OCI-M1 (cell line): Measurements from ENCODE around the gene PLPP7.

ENCODE experiments used
- DNase-seq: peaks from one replicate; lab custom pipeline; 2025; lab: John Stamatoyannopoulos, UW

Gene PLPP7

DNA sequence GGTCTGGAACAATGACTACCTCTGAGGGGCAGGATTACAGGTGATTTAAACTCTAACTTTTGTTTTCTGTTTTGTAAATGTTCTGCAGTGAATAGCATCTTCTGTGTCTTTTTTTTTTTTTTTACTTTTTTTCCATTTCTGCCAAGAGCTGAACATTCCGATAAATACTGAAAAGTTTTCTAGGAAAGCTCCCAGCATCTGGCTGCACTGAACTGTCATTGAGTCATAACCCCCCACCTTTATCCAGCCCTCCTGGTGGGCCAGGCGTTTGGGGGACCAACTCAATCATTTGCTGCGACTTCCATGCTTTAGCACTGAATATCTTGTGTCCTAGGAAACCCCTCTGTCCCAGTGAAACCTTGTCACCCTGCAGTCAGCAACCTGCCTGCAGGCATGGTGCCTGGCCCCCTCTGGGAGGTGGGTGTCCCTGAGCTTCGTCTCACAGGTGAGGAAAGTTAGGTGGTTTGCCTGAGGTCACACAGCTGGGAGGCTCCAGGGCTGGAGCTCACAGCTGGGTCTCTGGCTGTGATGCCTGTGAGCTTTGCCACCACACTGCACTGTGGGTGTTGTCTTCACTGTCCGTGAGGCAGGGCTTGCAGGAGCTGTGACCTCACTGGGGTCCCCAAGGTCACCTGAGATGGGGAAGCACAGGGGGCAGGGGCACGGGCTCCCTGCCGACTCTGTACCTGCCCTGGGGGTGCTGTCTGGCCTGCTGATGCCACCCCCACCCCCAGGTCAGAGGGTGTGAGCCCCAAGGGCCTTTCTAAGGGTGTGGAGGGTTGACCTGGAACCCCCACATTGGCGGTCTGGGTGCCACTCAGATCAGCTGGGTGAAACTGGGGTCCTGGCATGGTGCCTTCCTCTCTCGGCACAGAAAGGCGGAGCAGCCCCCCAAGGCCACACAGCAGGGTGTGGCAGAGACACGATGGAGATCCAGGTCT, 14.1 kb downstream of the PLPP7 start:
- no peak for DNase-seq

DNA sequence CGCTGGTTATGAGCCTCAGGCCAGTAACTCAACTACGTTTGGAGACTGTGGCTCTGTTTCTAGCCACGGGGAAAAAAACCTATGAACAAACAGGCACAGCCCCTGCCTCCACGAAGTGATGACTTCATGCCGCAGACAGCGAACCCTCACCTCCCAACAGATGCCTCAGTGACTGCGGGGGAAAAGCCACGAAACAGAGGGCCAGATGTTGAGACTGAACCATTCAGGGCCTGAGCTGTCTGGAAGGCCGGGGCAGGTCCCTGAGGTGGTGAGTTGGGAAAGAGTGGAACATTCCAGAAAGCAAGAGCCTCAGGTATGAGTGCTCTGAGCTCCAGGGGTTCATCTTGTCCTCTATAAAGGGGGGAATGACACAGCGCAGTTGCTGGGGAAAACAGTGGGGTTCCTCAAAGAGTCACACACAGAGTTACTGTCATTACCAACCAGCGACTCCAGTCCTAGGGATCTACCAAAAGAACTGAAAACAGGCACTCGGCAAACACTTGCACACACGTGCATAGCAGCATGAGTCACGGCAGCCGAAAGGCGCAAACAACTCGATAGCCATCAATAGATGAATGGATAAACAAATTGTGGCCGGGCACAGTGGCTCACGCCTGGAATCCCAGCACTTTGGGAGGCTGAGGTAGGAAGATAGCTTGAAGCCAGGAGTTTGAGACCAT, 15.3 kb downstream of the PLPP7 start:
- peak; percentile 10 for DNase-seq

DNA sequence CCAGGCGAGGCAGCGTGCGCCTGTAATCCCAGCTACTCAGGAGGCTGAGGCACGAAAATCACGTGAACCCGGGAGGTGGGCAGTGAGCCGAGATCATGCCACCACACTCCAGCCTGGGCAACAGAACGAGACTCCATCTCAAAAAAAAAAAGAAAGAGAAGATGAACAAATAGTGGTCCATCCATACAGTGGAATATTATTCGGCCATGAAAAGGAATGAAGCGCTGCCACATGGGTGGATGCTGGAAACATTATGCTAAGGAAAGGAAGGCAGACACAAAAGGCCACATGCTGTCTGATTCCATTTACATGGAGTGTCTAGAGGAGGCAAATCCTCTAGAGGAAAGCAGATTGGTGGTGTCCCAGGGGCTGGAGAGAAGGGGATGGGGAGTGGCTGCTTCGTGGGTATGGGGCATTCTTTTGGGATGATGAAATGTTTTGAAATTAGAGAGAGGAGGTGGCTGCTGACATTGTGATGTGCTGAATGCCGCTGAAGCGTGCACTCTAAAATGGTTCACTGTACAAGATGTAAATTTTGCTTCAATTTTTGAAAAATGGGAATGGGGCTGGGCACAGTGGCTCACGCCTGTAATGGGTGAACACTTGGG, 17.0 kb downstream of the PLPP7 start:
- DNase-seq: no peak

DNA sequence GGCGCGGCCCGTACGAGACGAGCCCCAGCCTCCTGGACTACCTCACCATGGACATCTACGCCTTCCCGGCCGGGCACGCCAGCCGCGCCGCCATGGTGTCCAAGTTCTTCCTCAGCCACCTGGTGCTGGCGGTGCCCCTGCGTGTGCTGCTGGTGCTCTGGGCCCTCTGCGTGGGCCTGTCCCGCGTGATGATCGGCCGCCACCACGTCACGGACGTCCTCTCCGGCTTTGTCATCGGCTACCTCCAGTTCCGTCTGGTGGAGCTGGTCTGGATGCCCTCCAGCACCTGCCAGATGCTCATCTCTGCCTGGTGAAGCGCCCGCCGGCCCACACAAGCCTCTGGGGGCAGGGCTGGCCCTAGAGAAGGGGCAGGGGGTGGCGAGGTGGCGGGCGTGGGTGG, 18.5 kb downstream of the PLPP7 start:
- no peak for DNase-seq

DNA sequence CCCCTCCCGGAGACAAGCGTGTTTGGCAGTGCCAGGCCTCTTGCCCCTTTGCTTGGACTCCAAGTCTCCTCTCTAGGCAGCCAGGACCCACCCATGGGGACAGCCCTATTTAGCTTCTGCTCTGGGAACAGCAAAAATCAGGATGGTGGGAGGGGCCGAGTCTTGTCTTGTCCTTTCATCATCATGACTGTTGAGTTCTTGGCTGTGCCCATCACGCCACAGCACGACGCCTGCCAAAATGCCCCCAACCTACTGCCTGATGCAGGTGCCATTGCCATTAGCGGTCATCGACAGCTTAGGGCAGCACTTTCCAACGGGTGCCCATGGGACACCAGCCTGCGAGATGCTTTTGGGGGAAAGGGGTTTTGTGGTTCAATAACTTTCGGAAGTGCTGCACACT, 18.9 kb downstream of the PLPP7 start:
- no peak for DNase-seq

DNA sequence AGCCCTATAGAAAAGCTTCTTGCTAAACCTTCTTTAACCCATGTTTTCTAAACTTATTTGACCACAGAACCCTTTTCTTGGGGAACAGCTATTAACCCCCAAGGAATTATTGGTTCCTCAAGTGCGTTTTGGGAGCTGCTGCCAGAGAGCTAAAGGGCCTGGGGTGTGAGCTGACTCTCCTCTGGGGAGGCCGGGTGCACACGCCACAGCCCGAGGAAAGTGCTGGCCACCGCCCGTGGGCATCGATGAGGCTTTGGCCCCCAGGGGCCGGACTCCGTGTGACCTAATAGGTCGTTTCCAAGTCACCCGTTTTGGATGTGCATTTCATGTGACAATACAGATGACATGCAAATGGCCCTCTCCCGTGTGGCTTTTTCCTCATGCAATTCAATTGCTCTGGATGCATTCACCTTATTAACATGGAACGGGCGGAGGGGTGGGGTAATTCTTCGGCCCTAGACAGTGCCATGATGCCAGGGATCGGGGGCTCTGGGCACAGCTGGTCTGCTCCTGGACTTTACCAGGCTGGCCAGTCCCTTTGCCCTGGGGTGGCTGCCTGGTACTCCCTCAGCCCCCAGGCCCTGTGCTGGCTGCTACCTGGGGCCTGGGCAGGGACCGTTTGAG, 19.5 kb downstream of the PLPP7 start:
- DNase-seq: no peak

DNA sequence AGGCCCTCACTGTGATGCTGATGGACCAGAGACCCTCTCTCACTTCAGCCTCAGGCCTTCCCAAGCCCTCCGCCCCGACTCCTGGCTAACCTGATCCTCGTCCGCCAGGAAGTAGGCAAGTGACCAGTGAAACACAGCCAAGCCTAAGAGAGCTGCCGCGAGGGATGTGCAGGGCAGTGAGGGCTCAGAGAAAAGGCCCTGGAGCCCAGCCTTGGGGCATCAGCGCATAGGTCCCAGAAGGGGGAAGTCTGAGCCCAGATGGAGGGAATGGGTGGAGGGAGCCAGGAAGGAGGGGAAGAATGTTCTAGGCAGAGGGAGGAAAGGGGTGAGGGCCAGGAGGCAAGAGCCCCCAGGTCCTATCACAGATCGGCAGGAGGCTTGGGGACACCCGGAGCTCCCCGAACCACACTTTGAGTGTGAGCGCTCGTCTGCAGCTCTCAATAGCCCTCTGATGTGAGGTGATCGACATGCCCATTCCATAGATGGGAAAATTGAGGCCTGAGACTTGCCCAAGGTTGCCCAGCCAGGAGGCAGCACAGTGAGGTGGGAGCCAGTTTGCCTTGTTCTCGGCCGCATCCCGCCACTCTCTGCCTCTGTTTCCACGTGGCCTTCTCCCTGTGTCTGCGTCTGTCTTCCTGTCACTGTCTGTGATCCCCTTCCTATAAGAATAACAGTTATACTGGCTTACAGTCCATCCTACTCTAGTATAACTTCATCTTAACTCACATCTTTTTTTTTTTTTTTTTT, 20.2 kb downstream of the PLPP7 start:
- no peak for DNase-seq

DNA sequence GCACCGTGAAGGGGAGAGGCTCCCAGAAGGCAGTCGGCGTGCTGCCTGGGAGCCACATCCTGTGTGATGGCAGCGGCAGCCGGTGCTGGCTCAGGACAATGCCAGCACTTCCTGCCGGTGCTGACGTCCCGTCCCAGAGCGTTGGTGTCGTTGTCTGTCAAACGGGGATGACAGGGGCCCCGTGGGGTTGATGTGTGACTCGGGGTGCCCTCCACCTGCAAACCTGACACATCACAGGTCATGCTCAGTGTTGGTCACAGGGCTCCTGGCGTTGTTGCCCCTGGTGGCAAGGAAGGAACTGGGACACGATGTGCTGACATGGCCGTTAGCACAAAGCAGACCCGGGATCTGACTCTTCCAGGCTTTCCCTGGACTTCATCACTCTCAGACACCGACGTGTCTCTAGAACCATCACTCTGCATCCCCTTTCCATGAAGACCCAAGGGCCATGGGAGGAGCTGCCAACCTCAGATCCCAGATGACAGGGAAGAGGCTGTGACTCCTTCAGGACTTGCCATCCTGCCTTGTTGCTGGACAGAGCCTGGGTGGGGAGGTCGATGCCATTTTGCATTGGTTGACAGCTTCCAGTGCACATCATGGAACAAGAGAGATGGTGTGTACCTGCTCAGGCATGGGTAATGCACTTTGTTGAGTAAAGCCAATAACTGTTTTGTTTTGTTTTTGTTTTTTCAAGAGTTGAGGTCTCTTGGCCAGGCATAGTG, 21.5 kb downstream of the PLPP7 start:
- DNase-seq: no peak

DNA sequence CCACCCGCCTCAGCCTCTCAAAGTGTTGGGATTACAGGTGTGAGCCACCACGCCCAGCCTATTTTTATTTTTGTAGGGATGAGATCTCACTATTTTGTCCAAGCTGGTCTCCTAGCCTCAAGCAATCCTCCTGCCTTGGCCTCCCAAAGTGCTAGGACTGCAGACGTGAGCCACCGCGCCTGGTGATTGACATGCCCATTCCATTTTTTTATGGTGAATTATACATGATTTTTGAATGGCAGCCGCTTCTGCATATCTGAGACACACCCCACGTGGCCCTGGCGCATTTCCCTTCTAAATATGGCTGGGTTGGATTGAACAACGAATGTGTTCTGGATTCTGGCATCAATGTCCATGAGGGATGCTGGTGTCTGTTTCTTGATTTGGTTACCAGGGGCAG, 22.7 kb downstream of the PLPP7 start:
- no peak for DNase-seq

DNA sequence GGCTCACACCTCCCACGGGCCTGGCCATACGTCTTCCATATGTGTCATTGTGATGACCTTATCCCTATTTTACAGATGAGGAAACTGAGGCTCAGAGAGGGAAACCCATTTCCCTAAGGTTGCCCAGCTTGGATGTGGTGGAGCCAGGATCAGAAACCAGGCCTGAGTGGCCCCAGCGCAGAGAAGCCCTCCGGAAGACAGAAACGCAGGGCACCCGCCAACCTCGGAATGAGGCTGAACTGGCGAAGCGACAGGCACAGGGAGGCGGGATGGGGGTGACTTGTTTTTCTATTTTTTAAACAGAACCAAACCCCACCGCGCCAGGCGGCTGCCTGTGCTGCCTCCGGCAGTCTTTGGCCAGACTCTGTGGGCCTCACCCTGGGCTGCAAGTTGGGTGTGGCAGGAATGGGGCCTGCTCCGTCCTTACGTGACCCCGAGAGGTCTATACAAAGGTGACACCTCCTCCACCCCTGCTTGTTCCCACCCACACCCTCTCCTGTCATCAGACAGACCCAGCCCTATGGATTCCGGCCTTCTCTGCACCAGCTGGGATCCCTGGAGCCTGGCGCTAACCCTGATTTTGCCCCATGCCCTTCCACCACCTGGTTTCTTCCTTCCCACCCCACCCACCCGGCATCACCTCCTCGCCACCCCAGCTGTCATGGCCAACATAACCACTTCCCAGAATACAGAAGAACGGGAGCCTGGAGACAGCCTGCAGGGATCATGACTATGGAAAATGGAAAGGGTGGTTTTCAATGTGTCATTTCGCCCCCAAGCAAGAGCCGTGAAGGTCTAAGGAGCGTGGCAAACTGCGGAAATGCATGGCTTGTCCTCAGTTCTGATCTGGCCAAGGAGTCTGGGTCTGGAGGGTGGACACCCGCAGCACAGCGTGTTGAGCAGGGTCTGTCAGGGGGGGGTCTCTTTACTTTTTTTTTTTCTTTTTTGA, 23.6 kb downstream of the PLPP7 start:
- DNase-seq: no peak

DNA sequence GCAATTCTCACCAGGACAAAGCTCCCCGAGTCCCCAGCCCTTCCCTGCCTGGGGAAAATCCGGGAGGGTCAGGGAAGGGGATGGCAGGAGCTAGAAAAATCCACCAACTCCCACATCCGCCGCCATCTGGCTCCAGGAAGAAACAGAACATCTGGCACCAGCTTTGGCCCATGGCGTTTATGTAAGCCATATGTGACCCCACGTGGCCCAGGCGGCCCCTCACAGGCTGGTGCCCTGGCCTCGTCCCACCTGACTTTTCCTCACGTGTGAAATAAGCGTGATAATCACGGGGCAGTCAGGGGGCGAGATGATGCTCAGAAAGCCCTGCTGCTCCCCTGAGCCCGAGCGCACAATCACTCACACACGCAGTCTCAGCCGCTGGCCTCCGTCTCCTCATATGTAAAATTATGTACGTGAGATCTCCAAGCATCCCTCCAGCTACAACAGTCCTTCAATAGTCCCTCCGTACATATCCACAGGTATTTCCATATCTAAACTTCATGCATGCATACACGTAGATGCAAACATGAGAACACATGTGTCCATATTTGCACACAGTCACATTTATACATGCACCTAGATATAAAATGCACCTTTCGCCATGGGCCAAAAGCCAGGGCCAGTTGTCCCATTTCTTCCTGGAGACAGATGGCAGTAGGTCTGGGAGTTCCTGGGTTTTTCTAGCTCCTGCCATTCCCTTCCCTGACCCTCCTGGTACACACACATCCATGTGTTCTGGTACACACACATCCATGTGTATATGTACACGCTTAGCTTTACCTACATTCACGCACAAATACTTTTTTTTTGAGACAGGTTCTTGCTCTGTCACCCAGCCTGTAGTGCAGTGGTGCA, 28.9 kb downstream of the PLPP7 start:
- DNase-seq: no peak

DNA sequence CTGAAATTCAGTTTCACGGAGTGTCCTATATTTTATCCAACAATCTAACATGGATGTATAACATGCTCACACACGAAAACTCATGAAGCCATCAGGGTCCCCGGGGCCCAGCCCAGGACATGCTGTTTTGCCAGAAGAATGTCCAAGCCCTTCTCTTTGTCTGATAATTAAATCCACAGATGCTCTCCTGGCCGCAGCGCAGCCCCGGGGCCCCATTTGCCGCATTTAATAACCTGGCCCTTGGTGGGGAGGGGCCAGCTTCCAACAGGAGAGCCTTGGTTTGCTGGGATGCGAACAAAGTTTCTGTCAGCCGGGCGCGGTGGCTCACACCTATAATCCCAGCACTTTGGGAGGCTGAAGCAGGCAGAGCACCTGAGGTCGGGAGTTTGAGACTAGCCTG, 30.0 kb downstream of the PLPP7 start:
- DNase-seq: no peak

DNA sequence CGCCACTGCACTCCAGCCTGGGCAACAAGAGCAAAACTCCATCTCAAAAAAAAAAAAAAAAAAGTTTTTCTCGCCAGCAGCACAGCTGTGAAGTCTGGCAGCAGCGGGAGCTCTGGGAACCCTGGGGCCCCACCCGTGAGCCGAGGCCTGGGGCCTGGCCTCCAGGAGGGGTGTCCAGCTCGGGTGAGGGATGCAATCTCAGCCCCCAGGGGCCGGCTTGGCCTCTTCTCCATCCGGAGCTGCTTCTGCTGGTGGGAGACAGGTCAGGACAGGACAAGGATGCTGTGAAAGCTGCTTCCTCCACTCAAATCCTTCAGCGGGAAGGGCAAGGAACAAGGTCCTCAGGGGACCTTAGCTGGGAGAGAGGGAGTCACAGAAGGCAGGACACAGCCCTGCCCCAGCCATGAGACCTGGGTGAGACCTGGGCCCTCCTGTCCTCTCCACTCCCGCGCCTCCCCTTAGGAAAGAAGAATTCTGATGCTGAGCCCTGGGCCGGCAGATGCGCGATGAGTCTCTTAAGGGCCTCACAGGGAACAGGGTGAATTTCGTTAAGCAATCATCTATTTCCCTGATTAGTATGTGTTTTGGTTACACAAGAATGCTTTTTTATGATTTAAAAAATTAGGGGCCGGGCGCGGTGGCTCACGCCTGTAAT, 30.6 kb downstream of the PLPP7 start:
- no peak for DNase-seq

DNA sequence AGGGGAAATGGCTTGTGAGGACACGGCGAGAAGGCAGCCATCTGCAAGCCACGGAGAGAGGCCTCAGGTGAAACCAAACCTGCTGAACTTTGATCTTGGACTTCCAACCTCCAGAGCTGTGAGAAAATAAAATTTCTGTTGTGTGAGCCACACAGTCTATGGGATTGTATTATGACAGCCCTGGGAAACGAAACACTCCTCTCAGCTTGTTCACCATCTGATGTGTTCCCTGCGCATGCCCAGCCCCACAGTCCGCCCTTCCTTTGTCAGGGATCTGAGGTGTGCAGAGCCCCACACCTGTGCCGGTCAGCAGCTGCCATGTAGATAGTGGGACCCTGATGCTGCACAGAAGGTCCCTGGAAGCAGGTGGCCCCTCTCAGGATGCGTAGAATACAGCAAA, 34.1 kb downstream of the PLPP7 start:
- DNase-seq: no peak

DNA sequence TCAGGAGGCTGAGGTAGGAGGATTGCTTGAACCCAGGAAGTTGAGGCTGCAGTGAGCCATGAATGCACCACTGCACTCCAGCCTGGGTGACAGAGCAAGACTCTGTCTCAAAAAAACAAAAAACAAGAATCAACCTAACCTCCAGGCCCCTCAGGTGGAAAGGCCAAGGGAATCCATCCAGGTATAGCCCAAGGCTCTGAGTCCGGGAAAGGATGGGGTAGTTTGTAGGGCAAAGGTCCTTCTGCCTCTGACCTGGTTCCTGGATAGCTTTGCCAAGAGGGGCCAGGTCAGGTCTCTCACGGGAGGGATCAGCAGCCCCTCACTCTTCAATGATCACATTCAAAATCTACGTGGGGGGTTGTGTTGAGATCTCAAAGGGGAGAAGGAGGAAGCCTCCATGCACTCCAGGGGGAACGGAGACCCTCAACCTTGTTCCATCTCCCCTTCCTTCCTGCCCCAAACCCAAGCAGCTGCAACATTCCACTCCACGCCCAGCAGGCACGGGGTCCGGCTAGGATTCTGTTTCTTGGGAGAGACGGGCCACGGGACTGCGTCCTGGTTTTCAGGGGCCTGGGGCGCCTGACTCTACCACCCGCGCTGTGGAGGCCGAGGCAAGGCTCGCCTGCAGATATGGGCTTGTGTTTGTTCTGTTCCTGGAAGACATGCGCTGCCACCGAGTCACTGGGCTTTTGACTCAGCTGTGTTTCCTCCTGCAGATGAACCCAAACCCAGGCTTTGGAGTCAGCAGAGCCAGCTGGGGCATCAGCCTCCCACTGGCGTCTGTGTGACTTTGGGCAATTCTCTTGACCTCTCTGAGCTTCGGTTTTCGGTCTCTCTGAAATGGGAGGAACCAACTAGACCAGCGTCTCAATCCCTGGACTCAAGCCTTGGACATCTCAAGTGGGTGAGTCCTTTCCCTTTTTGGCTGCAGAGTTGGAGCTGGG, 35.5 kb downstream of the PLPP7 start:
- no peak for DNase-seq

DNA sequence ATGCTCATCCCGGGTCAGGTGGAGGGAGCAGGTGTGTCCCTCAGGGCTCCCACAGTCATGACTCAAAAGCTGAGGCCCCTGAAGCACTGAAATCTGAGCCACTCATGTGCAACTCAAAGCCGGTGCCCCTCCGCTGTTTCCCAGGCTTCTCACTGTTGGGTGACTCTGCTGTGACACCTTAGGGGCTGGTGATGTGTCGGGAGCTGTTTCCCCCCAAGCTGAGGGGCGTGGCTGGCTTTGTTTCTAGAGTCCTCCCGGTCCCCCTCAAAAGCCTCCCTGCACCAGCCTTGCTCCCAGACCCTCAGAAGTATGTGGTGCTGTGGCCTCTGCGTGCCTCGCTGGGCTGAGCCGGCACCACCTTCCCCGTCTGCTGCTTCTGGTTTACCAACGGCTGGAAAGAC, 39.7 kb downstream of the PLPP7 start:
- DNase-seq: no peak
